CD4-positive, alpha-beta T cell treated with Interleukin-17A for 1 hour (primary cell): ENCODE measurements around the gene SPG11.
"Not testable (repeated sequence)": the region's sequence is repeated elsewhere in the genome, so short reads cannot be mapped to it uniquely, and the experiment has no call there.

Source experiments
- DNase-seq: peaks from one replicate; pipeline ENCODE4 v3.0.0-alpha.2; 2020

SPG11 gene

GRCh38 chr15:44682211-44682610, 18.7 kb upstream of the SPG11 start:
- DNase-seq: no peak

- peak; percentile 61 for DNase-seq
Observed at GRCh38 chr15:44676676-44677075, 13.2 kb upstream of the SPG11 start.

GRCh38 chr15:44675911-44676310, 12.4 kb upstream of the SPG11 start:
- no peak for DNase-seq

- no peak for DNase-seq
Observed at GRCh38 chr15:44673639-44674038, 10.2 kb upstream of the SPG11 start.

GRCh38 chr15:44670087-44670950, 6.9 kb upstream of the SPG11 start:
- DNase-seq: no peak

GRCh38 chr15:44668921-44669320, 5.5 kb upstream of the SPG11 start:
- no peak for DNase-seq

GRCh38 chr15:44667039-44667360, 3.5 kb upstream of the SPG11 start:
- no peak for DNase-seq

GRCh38 chr15:44666210-44667038, 3.0 kb upstream of the SPG11 start:
- peak; percentile 64 for DNase-seq

GRCh38 chr15:44662478-44663409, 718 bp downstream of the SPG11 start:
- peak; percentile 90 for DNase-seq

- DNase-seq: no peak
Observed at GRCh38 chr15:44661576-44661975, 1.9 kb downstream of the SPG11 start.

- no peak for DNase-seq
Observed at GRCh38 chr15:44659056-44659455, 4.4 kb downstream of the SPG11 start.

- DNase-seq: no peak
Observed at GRCh38 chr15:44657378-44657777, 6.1 kb downstream of the SPG11 start.

- DNase-seq: no peak
Observed at GRCh38 chr15:44656913-44657312, 6.5 kb downstream of the SPG11 start.

- no peak for DNase-seq
Observed at GRCh38 chr15:44656298-44656697, 7.2 kb downstream of the SPG11 start.

GRCh38 chr15:44654858-44655257, 8.6 kb downstream of the SPG11 start:
- no peak for DNase-seq

GRCh38 chr15:44647637-44648036, 15.8 kb downstream of the SPG11 start:
- no peak for DNase-seq

- DNase-seq: no peak
Observed at GRCh38 chr15:44647036-44647435, 16.4 kb downstream of the SPG11 start.

GRCh38 chr15:44646460-44646859, 17.0 kb downstream of the SPG11 start:
- no peak for DNase-seq

GRCh38 chr15:44641651-44642050, 21.8 kb downstream of the SPG11 start:
- no peak for DNase-seq

- DNase-seq: no peak
Observed at GRCh38 chr15:44636976-44637375, 26.5 kb downstream of the SPG11 start.

GRCh38 chr15:44633603-44634002, 29.9 kb downstream of the SPG11 start:
- no peak for DNase-seq

GRCh38 chr15:44625286-44625685, 38.2 kb downstream of the SPG11 start:
- not testable (repeated sequence) for DNase-seq

- no peak for DNase-seq
Observed at GRCh38 chr15:44623178-44623577, 40.3 kb downstream of the SPG11 start.
